HepG2 (cell line): Measurements from ENCODE around the gene OR10AD1.

Experiments used
- ELK4 ChIP-seq: sonication (generic); formaldehyde crosslinking; IDR thresholded peaks from 2 replicates; pipeline ENCODE4 v1.9.0; 2021; ENCODE audit warnings: missing genetic modification reagents, borderline replicate concordance
- FOXC1 ChIP-seq: sonication (generic); formaldehyde crosslinking; IDR thresholded peaks from 2 replicates; pipeline ENCODE4 v1.8.0; 2022; ENCODE audit warnings: mild to moderate bottlenecking, missing genetic modification reagents, borderline replicate concordance
- FOXM1 ChIP-seq: sonication (generic); formaldehyde crosslinking; IDR thresholded peaks from 2 replicates; pipeline ENCODE4 v1.5.0; 2020; ENCODE audit warnings: missing genetic modification reagents
- HOXA7 ChIP-seq: sonication (generic); formaldehyde crosslinking; IDR thresholded peaks from 2 replicates; pipeline ENCODE4 v1.8.1; 2022; ENCODE audit warnings: mild to moderate bottlenecking, missing genetic modification reagents, moderate library complexity
- IKZF1 ChIP-seq: fragments of 450-650 bp; IDR thresholded peaks from 2 replicates; pipeline ENCODE4 v1.7.1; 2016
- MAFK ChIP-seq, 2 experiments: IDR thresholded peaks in 1 of 2; conservative IDR thresholded peaks in 1 of 2; 2 replicates each; pipeline ENCODE4 v1.6.1; 2011; ENCODE audit warnings: improper control_type of control experiment in 2 of 2, low read length in 2 of 2
- NR1H2 ChIP-seq: sonication (generic); formaldehyde crosslinking; IDR thresholded peaks from 2 replicates; pipeline ENCODE4 v1.8.1; 2022; ENCODE audit warnings: low read depth, missing genetic modification reagents, borderline replicate concordance
- POLR2AphosphoS5 ChIP-seq: IDR thresholded peaks from 2 replicates; pipeline ENCODE4 v1.6.1; 2012; ENCODE audit warnings: low read depth, low read length
- SKIL ChIP-seq: sonication (generic); formaldehyde crosslinking; IDR thresholded peaks from 2 replicates; pipeline ENCODE4 v1.8.0; 2022; ENCODE audit warnings: missing genetic modification reagents, mild to moderate bottlenecking, moderate library complexity, borderline replicate concordance
- SP2 ChIP-seq: sonication (generic); formaldehyde crosslinking; IDR thresholded peaks from 2 replicates; pipeline ENCODE4 v1.5.1; 2020; ENCODE audit warnings: mild to moderate bottlenecking, missing genetic modification reagents
- ZNF530 ChIP-seq: sonication (generic); formaldehyde crosslinking; IDR thresholded peaks from 2 replicates; pipeline ENCODE4 v1.5.0; 2020; ENCODE audit warnings: low read depth, mild to moderate bottlenecking, missing genetic modification reagents
- ZNF577 ChIP-seq: sonication (generic); formaldehyde crosslinking; IDR thresholded peaks from 2 replicates; pipeline ENCODE4 v1.4.0; 2020; ENCODE audit warnings: mild to moderate bottlenecking, low read depth, missing genetic modification reagents, borderline replicate concordance

GRCh38 chr12:48221645-48222044 lies 18.6 kb upstream of the OR10AD1 start:
- TF ChIP-seq POLR2AphosphoS5 (no peak), HOXA7 (CRISPR knock-in tag) (no peak), IKZF1 (no peak), SP2 (CRISPR knock-in tag) (no peak), FOXC1 (CRISPR knock-in tag) (no peak), FOXM1 (CRISPR knock-in tag) (no peak), ZNF577 (no peak), ZNF530 (no peak), SKIL (no peak), ELK4 (no peak), NR1H2 (no peak), MAFK (conservative IDR thresholded peaks at IDR 0.05 in 1 of 2, IDR thresholded peaks at IDR 0.05 in 1 of 2; ENCODE audit: low read length in 2 of 2) (no peak)
